Activated T-helper 17 cell treated with anti-CD3 and anti-CD28 coated beads, Interleukin-2, amount 50 U/mL, for 72 hours (primary cell): ENCODE results near the gene TGM5. TPM values are rescaled to one million over a fixed set of nuclear protein-coding genes. Genes with fewer than 3 reads are reported as not detected.

Experiments
- ATAC-seq: fragments of 150-1000 bp; cut with Tn5 transposase; replicated peaks from 2 replicates; pipeline ENCODE4 v1.10.0; 2021; ENCODE audit warnings: mild to moderate bottlenecking, moderate library complexity
- H3K27ac Mint-ChIP-seq: one replicate; pipeline ENCODE4 v1.8.0; 2022; ENCODE audit warnings: mixed read lengths
- H3K27me3 Mint-ChIP-seq: one replicate; pipeline ENCODE4 v1.8.0; 2022; ENCODE audit warnings: mixed read lengths
- H3K36me3 Mint-ChIP-seq: one replicate; pipeline ENCODE4 v1.8.0; 2022; ENCODE audit warnings: low read depth, mild to moderate bottlenecking, mixed read lengths
- H3K4me1 Mint-ChIP-seq: one replicate; pipeline ENCODE4 v1.8.0; 2022; ENCODE audit warnings: mixed read lengths
- H3K4me3 Mint-ChIP-seq: one replicate; pipeline ENCODE4 v1.8.0; 2022; ENCODE audit warnings: mild to moderate bottlenecking, mixed read lengths
- H3K9me3 Mint-ChIP-seq: one replicate; pipeline ENCODE4 v1.8.0; 2022; ENCODE audit warnings: mixed read lengths
- total RNA-seq, 2 donors: library from RNA; stranded (reverse); gene quantifications; one replicate each; pipeline ENCODE4 v1.2.3, GENCODE V29; 2022

TGM5 gene
- total RNA-seq, 2 donors from 2014 or later: 0.48 to 0.61 TPM

DNA sequence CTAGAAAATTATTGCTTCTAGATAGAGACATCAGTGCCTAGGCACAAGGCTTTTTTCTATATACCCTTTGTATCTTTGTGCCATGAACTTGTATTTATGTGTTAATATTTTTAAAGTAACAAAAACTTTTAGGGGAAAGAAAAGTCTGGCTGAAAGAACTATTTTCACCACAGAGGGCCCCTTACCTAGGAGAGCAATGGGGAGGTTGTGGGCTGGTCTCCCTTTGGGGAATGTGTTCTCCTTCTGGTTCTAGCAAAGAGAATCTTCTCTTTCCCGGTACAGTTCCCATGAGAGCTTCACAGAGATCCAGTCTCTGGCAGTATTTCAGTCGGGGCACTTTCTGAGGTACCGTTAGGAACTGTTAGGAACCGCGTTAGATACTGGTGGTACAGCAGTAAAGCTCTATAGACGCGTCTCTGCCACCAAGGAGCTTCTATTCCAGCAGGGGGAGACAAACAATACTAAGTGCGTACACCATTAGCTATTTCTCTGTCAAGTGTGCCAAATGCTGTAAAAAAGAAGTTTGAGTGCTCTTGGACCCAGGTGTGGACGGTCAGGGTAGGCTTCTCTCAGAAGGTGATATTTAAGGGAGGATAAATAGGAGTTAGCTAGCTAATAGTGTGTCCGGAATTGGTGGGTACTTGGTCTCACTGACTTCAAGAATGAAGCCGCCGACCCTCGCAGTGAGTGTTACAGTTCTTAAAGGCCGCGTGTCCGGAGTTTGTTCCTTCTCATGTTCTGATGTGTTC, 41.4 kb downstream of the TGM5 start:
- ATAC-seq: peak; percentile 88
- Mint-ChIP-seq H3K4me1 (peaks cover 5% of the 10 kb centered on the region), H3K4me3 (no peak overlapping the region), H3K36me3 (no peaks in the 10 kb centered on the region), H3K27ac (no peak overlapping the region), H3K9me3 (no peaks in the 10 kb centered on the region), H3K27me3 (peaks cover 13% of the 10 kb centered on the region)

DNA sequence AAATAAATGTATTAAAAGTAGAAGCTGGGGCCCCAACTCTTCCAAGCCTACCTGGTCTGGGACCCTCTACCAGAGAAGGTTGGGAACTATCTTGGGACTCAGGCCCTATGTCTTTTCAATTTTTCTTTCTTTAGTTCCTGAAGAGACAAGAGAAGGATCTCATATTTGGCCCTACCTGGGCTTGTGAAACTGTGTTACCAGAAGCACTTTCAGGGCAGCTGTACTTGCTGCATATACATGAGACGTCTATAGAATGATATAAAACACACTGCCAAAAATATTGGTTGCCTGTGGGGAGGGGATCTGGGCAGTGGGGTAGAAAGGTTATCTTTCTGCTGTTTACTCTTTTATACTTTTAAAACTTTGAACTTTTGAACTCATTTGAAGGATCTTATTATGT, 45.3 kb downstream of the TGM5 start:
- Mint-ChIP-seq H3K27me3 (peaks cover 17% of the 10 kb centered on the region), H3K27ac (no peak overlapping the region), H3K36me3 (no peaks in the 10 kb centered on the region), H3K4me3 (no peak overlapping the region), H3K9me3 (no peaks in the 10 kb centered on the region), H3K4me1 (peaks cover 5% of the 10 kb centered on the region)
- no peak for ATAC-seq

DNA sequence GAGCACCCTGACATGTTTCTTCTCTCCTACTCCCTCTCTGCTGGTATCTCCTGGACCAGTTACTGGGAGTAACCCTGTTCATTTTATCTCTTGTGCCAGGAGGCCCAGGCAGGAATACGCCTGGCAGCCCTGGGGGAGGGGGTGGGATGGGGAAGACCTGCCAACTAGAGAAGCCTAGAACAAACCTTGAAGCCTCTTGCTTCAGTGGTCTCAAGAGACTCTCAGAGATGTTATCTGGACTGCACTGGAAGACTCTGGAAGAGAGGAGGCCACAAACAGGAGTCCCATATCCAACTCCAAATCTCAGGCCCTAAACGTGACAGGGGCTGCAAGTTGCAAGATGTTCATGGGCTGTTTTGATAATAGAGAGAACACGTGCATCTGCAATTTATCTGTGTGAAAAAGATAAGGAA, 45.7 kb downstream of the TGM5 start, which contains the start of gene EPB42:
Gene EPB42, minus strand, starts transcription at position 28 of the 413 bp plus-strand sequence. CDS start 193 bp downstream, outside the sequence.
- no peak for ATAC-seq
- no peak within 1 kb of the TSS for H3K27ac Mint-ChIP-seq
- H3K4me3 Mint-ChIP-seq: no peak within 1 kb of the TSS
- no peaks in the 10 kb centered on the region for H3K36me3 Mint-ChIP-seq
- H3K4me1 Mint-ChIP-seq: peaks cover 5% of the 10 kb centered on the region
- H3K27me3 Mint-ChIP-seq: peaks cover 16% of the 10 kb centered on the region
- H3K9me3 Mint-ChIP-seq: no peaks in the 10 kb centered on the region

DNA sequence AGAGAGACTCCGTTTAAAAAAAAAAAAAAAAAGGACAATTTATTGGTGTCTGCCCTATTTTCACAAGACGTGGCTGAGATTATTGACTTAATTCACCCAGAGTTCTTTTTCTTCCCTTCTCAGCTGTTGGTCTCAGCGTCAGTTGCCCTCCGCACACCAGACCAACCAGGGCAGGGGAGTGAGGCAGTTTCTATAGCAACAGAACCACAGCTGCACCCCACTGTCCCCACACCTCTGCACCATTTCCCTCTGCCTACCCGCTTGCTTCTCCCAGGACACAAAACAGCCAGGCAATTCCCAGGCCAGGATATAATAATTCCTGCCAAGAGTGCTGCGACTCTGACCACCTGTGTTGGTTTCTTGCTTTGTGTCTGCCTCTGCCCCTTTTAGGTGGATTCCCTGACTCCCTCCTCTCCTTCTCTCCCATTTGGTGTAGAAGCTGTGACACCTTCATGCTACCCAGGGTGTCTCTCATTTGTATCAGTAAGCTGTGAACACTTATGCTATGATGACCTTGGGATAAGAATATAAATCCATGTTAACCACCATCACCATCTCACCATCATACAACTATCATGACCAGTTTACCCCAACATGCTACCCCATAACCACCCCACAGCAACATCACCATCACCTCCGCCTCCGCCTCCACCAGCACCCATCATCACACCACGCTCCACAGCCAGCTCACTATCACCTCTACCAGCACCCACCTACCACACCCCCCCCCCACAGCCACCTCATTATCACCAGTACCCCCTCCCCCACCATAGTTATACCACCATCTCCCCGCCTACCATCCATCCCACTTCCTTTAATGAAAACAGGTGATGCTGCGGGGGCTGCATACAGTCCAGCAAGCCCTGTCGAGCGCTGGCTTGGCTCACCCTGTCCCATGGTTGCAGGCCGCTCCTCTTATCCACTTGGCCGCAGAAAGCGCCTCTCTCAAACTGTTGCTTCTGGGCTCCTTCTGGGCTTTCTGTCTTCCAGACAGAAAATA, 46.5 kb downstream of the TGM5 start:
- no peak overlapping the region for H3K27ac Mint-ChIP-seq
- H3K9me3 Mint-ChIP-seq: no peaks in the 10 kb centered on the region
- H3K4me1 Mint-ChIP-seq: no peaks in the 10 kb centered on the region
- H3K36me3 Mint-ChIP-seq: no peaks in the 10 kb centered on the region
- no peak for ATAC-seq
- H3K27me3 Mint-ChIP-seq: peaks cover 9% of the 10 kb centered on the region
- H3K4me3 Mint-ChIP-seq: no peak overlapping the region

DNA sequence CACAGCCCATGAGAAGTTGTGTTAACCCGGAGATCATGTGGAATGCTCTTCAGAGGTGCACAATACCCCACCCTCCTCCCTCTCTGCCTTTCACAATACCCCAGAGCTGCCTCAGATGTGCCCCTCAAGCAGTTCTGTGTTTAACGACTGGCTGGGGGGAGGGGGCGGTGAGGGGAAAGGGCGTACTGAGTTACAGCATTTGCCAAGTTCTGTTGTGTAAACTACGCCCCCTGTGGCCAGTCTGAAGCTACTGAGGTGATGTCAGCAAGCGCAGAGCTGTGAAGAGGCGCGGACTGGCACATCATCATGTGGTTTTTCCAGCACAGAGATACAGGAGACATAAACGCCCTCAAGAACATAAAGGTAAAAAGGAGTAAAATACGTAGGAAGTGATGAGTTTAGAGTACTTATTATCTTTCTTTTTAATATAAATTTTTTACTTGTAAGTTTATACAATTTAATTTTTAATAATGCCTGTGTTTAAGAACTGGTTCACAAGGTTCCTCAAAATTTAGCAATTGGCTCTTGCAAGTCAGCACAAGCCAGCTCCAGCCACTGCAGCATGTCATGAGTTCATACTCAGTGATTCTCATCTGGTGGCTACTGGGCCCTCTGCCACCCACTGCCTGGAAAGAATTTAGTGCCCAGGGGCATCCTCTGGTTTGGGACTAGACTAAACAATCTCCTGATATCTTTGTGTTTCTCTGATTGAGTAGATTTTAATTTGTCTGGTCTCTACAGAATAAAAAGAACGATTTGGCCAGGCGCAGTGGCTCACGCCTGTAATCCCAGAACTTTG, 47.6 kb downstream of the TGM5 start:
- H3K4me3 Mint-ChIP-seq: no peak overlapping the region
- no peaks in the 10 kb centered on the region for H3K9me3 Mint-ChIP-seq
- no peaks in the 10 kb centered on the region for H3K4me1 Mint-ChIP-seq
- H3K27ac Mint-ChIP-seq: no peak overlapping the region
- ATAC-seq: no peak
- H3K27me3 Mint-ChIP-seq: peaks cover 9% of the 10 kb centered on the region
- H3K36me3 Mint-ChIP-seq: no peaks in the 10 kb centered on the region

DNA sequence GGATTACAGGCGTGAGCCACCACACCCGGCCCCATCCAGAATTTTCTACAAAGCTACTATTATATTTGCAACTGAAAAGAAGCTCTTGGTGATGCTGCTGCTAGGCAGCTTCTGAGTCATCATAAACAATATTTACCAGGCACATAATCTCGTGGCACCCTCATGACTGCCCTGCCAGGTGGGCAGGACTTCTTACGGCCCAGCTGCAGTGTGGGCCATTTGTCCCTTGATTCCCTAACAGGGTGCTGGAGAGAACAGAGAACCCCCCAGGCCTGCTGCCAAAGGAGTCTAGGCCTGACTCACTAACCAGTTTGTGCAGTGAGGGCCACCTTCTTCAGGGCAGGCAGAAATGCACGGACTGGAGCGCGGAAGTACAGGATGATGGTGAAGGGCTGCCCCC, 50.8 kb downstream of the TGM5 start:
- Mint-ChIP-seq H3K4me3 (no peak overlapping the region), H3K4me1 (no peaks in the 10 kb centered on the region), H3K27me3 (peaks cover 6% of the 10 kb centered on the region), H3K27ac (no peak overlapping the region), H3K36me3 (no peaks in the 10 kb centered on the region), H3K9me3 (no peaks in the 10 kb centered on the region)
- ATAC-seq: no peak

DNA sequence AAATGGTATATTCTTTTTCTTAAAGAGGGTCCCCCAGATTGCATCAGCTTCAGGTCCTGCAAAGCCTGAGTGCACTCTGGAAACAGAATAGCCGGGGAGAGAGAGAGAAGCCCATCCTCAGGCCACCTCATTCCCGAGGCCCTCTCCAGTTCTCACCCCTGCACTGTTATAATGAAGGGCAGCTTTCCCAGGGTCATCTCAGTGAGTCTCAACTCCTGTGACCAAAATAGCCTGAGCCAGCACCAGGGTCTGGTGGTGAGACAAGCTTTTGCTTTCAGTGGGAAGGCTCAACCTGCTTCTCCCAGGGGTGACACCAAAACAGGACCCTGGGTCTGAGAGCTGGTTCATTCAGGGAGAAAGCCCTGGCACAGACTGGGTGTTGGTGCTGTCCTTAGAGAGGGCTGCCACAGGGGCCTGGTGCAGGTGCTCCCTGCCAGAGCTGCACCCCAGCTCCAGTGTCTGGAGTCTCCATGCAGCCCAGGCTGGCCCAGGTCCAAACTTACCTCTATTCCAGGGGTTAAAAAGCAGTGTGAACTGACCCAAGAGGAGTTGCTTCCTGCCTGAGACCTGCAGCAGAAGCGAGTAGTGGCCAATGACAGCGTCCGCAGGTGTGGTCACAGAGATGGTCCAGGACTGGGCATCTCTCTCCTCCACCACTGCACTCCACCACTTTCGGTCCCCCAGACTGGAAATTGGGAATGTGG, 52.0 kb downstream of the TGM5 start:
- Mint-ChIP-seq H3K4me3 (no peak overlapping the region), H3K36me3 (no peaks in the 10 kb centered on the region), H3K9me3 (no peaks in the 10 kb centered on the region), H3K27me3 (peaks cover 5% of the 10 kb centered on the region), H3K4me1 (no peaks in the 10 kb centered on the region), H3K27ac (no peak overlapping the region)
- ATAC-seq: no peak

DNA sequence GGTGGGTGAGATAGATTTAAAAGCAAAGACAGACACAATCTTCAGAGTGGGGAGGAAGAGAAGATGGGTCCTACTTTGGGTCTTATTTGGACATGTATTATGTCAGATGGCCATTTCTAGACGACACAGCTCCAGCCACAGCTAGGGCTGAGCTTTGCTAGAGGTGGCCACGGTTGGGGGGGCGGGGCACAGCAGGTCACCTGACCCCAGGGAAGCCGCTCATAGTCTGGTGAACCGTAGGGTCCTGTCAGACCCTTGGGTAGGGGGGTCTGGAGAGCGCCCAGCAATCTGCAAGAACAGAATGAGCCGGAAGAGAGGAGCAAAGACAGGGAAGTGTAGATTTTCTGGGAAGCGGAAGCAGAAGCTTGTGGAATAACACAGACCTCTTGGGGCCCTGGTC, 52.6 kb downstream of the TGM5 start:
- Mint-ChIP-seq H3K27me3 (peaks cover 8% of the 10 kb centered on the region), H3K27ac (no peak overlapping the region), H3K4me1 (no peaks in the 10 kb centered on the region), H3K9me3 (no peaks in the 10 kb centered on the region), H3K4me3 (no peak overlapping the region), H3K36me3 (no peaks in the 10 kb centered on the region)
- no peak for ATAC-seq

DNA sequence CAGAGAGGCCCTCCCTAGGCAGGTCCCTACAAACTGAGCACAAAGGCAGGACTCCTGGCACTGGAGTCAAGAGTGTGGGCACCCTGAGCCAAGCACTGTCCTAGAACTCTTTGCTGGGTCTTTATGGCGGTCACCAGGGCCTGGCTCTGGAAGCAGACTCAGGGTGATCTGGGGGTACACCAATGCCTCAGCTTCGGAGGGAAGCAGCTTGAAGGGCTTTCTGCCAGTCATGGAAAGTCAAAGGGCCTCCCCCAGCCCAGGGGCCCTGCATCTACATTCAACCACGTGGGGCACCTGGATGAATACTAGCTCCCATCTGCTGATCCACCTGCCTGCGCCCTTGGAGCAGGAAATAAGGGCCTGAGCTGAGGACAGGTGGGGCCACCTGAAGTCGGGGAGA, 53.3 kb downstream of the TGM5 start:
- no peak overlapping the region for H3K4me3 Mint-ChIP-seq
- no peak for ATAC-seq
- H3K9me3 Mint-ChIP-seq: no peaks in the 10 kb centered on the region
- no peak overlapping the region for H3K27ac Mint-ChIP-seq
- H3K36me3 Mint-ChIP-seq: no peaks in the 10 kb centered on the region
- H3K27me3 Mint-ChIP-seq: peaks cover 15% of the 10 kb centered on the region
- H3K4me1 Mint-ChIP-seq: no peaks in the 10 kb centered on the region

DNA sequence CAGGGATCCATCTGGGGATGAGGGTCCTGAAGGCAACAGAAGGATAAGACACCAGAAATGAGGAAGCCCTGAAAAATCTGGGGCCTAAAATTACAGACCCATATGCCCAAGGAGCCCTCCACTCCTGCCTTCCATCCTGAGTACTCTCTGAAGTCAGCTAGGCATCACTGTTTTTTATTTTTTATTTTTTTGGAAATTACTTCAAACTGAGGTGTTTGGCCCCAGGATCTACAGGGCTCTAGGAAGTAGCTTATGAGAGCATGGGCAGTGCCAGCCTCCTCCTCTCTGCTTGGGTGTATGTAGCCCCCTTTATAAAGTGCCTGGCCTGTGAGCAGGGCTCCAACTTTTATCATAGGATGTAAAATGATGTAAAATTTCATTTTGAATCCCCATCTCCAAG, 53.8 kb downstream of the TGM5 start:
- ATAC-seq: no peak
- Mint-ChIP-seq H3K4me3 (no peak overlapping the region), H3K9me3 (no peaks in the 10 kb centered on the region), H3K27ac (no peak overlapping the region), H3K4me1 (no peaks in the 10 kb centered on the region), H3K36me3 (no peaks in the 10 kb centered on the region), H3K27me3 (peaks cover 19% of the 10 kb centered on the region)

DNA sequence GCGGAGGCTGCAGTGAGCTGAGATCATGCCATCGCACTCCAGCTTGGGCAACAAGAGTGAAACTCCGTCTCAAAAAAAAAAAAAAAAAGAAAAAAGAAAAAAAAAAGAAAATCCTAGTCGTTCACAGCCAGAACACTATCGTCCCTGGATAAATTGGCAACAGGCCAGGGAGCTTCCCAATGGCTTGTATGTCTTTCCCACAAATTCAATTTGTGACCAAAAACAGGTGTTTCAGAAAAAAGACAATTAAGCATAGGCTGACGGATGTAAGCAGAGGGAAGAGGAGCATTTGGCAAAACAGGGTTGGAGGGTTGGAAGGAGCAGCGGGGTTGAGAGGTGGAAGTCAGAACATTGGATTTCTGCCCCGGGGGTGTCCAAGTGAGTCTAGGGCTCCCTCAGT, 54.4 kb downstream of the TGM5 start:
- no peaks in the 10 kb centered on the region for H3K36me3 Mint-ChIP-seq
- no peak overlapping the region for H3K4me3 Mint-ChIP-seq
- no peaks in the 10 kb centered on the region for H3K9me3 Mint-ChIP-seq
- H3K27me3 Mint-ChIP-seq: peaks cover 21% of the 10 kb centered on the region
- H3K27ac Mint-ChIP-seq: no peak overlapping the region
- no peak for ATAC-seq
- H3K4me1 Mint-ChIP-seq: no peaks in the 10 kb centered on the region

DNA sequence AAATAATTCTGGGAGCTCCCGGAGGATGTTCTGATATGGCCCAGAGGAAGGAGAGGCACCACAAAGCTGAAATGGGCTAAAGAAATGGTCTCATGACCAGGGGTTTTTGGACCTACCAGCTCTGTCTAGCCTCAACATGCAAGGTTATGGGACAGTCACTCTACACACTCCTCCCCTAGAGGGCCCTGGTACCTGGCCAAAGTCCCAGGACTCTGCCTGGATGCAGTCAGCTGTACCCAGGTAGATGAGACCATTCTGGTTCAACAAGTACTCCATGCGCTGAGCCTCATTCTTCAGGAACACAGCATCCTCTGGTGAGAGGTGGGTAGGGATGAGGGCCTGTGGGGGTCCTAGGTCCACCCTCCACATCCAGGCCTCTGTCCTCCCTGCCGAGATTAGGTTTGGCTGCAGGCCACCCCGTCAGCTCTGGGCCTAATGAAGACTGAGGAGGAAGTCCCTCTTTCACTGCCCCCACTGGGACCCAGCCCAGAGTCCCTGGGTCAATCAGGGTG, 55.4 kb downstream of the TGM5 start:
- no peak overlapping the region for H3K27ac Mint-ChIP-seq
- ATAC-seq: no peak

DNA sequence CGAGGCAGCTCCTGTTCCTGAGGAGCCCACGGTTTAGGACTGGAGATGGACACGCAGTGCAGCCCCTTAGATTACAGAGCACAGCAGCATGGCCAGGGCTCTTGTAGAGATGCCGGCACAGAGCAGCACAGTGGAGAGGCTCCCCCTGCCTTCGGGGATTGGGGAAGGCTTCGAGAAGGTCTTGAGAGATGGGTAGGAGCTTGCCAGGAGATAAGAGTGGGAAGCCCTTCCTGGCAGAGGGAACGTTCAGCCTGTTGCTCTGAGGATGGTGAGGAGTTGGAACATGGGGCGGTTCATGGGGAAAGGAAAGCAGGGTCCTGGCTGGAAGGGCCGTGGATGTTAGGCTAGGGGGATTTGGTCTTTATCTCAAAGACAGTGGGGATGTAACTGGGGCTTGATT, 55.9 kb downstream of the TGM5 start:
- H3K9me3 Mint-ChIP-seq: no peaks in the 10 kb centered on the region
- H3K27ac Mint-ChIP-seq: no peak overlapping the region
- ATAC-seq: no peak
- no peaks in the 10 kb centered on the region for H3K4me1 Mint-ChIP-seq
- H3K27me3 Mint-ChIP-seq: peaks cover 21% of the 10 kb centered on the region
- no peaks in the 10 kb centered on the region for H3K36me3 Mint-ChIP-seq
- no peak overlapping the region for H3K4me3 Mint-ChIP-seq

More for the DNA sequence above, 55.4 kb downstream of the TGM5 start:
- Mint-ChIP-seq H3K36me3 (no peaks in the 10 kb centered on the region), H3K9me3 (no peaks in the 10 kb centered on the region), H3K4me3 (no peak overlapping the region), H3K27me3 (peaks cover 21% of the 10 kb centered on the region), H3K4me1 (no peaks in the 10 kb centered on the region)
